Activated naive CD4-positive, alpha-beta T cell treated with anti-CD3 and anti-CD28 coated beads for 36 hours (primary cell): ENCODE results near the gene LRRC37B. TPM values are rescaled to one million over a fixed set of nuclear protein-coding genes. Genes with fewer than 3 reads are reported as not detected.
"Not testable (repeated sequence)": the region's sequence is repeated elsewhere in the genome, so short reads cannot be mapped to it uniquely, and the experiment has no call there.

Experiments
- CTCF ChIA-PET: fragments of 350-600 bp; sonication (Branson Sonifier 250); formaldehyde crosslinking; loops from one replicate; lab custom pipeline; 2021; ENCODE audit warnings: antibody characterized with exemption; lab: Charles Lee
- DNase-seq: peaks from one replicate; pipeline ENCODE4 v3.0.0-alpha.2; 2020
- H3K27ac Mint-ChIP-seq: one replicate; pipeline ENCODE4 v1.8.0; 2021; ENCODE audit warnings: mild to moderate bottlenecking, mixed read lengths
- H3K27me3 Mint-ChIP-seq: one replicate; pipeline ENCODE4 v1.8.0; 2021; ENCODE audit warnings: low read depth, mixed read lengths
- H3K36me3 Mint-ChIP-seq: one replicate; pipeline ENCODE4 v1.8.0; 2021; ENCODE audit warnings: low read depth, mixed read lengths
- H3K4me1 Mint-ChIP-seq: one replicate; pipeline ENCODE4 v1.8.0; 2021; ENCODE audit warnings: low read depth, mixed read lengths
- H3K4me3 Mint-ChIP-seq: one replicate; pipeline ENCODE4 v1.8.0; 2021; ENCODE audit warnings: mild to moderate bottlenecking, moderate library complexity, mixed read lengths
- H3K9me3 Mint-ChIP-seq: one replicate; pipeline ENCODE4 v1.8.0; 2021; ENCODE audit warnings: mixed read lengths
- intact Hi-C: fragments of 100-400 bp; cut with micrococcal nuclease; formaldehyde crosslinking; loops from one replicate; pipeline ENCODE4 v1.15.1; 2023
- total RNA-seq, 2 experiments: library from RNA; stranded (reverse); gene quantifications; one replicate each; pipeline ENCODE4 v1.2.3, GENCODE V29; 2021

Gene LRRC37B
- total RNA-seq, 2 experiments from 2014 or later, result 14.4 to 15.0 TPM

GRCh38 chr17:32045611-32046010 lies 38.4 kb downstream of the LRRC37B start:
- H3K27me3 Mint-ChIP-seq, result not testable (repeated sequence)

GRCh38 chr17:32047663-32048062 lies 40.5 kb downstream of the LRRC37B start:
- DNase-seq, H3K4me1 Mint-ChIP-seq, H3K4me3 Mint-ChIP-seq, H3K27me3 Mint-ChIP-seq, H3K36me3 Mint-ChIP-seq, intact Hi-C loops, CTCF ChIA-PET, H3K27ac Mint-ChIP-seq, H3K9me3 Mint-ChIP-seq: not testable (repeated sequence)

More at GRCh38 chr17:32045611-32046010, 38.4 kb downstream of the LRRC37B start:
- H3K4me3 Mint-ChIP-seq, CTCF ChIA-PET, H3K4me1 Mint-ChIP-seq, H3K9me3 Mint-ChIP-seq, intact Hi-C loops, H3K27ac Mint-ChIP-seq, DNase-seq, H3K36me3 Mint-ChIP-seq: not testable (repeated sequence)

GRCh38 chr17:32054985-32055384 lies 47.8 kb downstream of the LRRC37B start:
- H3K9me3 Mint-ChIP-seq, intact Hi-C loops, DNase-seq, CTCF ChIA-PET, H3K4me1 Mint-ChIP-seq, H3K27me3 Mint-ChIP-seq, H3K36me3 Mint-ChIP-seq, H3K4me3 Mint-ChIP-seq, H3K27ac Mint-ChIP-seq: not testable (repeated sequence)

- intact Hi-C loops, H3K27me3 Mint-ChIP-seq, H3K4me1 Mint-ChIP-seq, DNase-seq, H3K9me3 Mint-ChIP-seq, H3K36me3 Mint-ChIP-seq, H3K27ac Mint-ChIP-seq, H3K4me3 Mint-ChIP-seq: not testable (repeated sequence)
- CTCF ChIA-PET, result interaction anchor here (0.6 kb wide), 1 partner anchor 192 kb away, joined by 6 read pairs; no protein-coding TSS in a partner anchor
These were observed 48.2 kb downstream of the LRRC37B start for GRCh38 chr17:32055425-32055824.

- H3K4me3 Mint-ChIP-seq, H3K4me1 Mint-ChIP-seq, H3K36me3 Mint-ChIP-seq, intact Hi-C loops, CTCF ChIA-PET, H3K9me3 Mint-ChIP-seq, H3K27me3 Mint-ChIP-seq, H3K27ac Mint-ChIP-seq, DNase-seq: not testable (repeated sequence)
These were observed 49.3 kb downstream of the LRRC37B start for GRCh38 chr17:32056500-32056899.

GRCh38 chr17:32057460-32058105 lies 50.4 kb downstream of the LRRC37B start:
- DNase-seq, H3K9me3 Mint-ChIP-seq, CTCF ChIA-PET, H3K27ac Mint-ChIP-seq, H3K27me3 Mint-ChIP-seq, H3K4me1 Mint-ChIP-seq, H3K36me3 Mint-ChIP-seq, intact Hi-C loops, H3K4me3 Mint-ChIP-seq: not testable (repeated sequence)

- H3K36me3 Mint-ChIP-seq, H3K4me3 Mint-ChIP-seq, H3K4me1 Mint-ChIP-seq, H3K27me3 Mint-ChIP-seq, CTCF ChIA-PET, H3K9me3 Mint-ChIP-seq, intact Hi-C loops, DNase-seq, H3K27ac Mint-ChIP-seq: not testable (repeated sequence)
These were observed 53.5 kb downstream of the LRRC37B start for GRCh38 chr17:32060695-32061094.

- intact Hi-C loops, CTCF ChIA-PET, H3K4me3 Mint-ChIP-seq: not testable (repeated sequence)
These were observed 54.7 kb downstream of the LRRC37B start for GRCh38 chr17:32061840-32062239.

GRCh38 chr17:32064091-32064490 lies 56.9 kb downstream of the LRRC37B start:
- intact Hi-C loops, H3K4me3 Mint-ChIP-seq, H3K27me3 Mint-ChIP-seq, H3K27ac Mint-ChIP-seq, DNase-seq, H3K36me3 Mint-ChIP-seq, CTCF ChIA-PET, H3K9me3 Mint-ChIP-seq, H3K4me1 Mint-ChIP-seq: not testable (repeated sequence)

More at GRCh38 chr17:32061840-32062239, 54.7 kb downstream of the LRRC37B start:
- DNase-seq, H3K27me3 Mint-ChIP-seq, H3K36me3 Mint-ChIP-seq, H3K27ac Mint-ChIP-seq, H3K9me3 Mint-ChIP-seq, H3K4me1 Mint-ChIP-seq: not testable (repeated sequence)

GRCh38 chr17:32066123-32066680 lies 59.0 kb downstream of the LRRC37B start:
- not testable (repeated sequence) for H3K4me3 Mint-ChIP-seq, H3K9me3 Mint-ChIP-seq, H3K36me3 Mint-ChIP-seq, DNase-seq, H3K4me1 Mint-ChIP-seq, H3K27me3 Mint-ChIP-seq, H3K27ac Mint-ChIP-seq
- intact Hi-C loops, result loop anchor here (5.0 kb wide), 1 partner anchor 71 kb away; no protein-coding TSS in a partner anchor
- CTCF ChIA-PET, result interaction anchor here (0.6 kb wide), 1 partner anchor 47 kb away, joined by 6 read pairs; no protein-coding TSS in a partner anchor

- H3K27me3 Mint-ChIP-seq, H3K4me1 Mint-ChIP-seq, H3K36me3 Mint-ChIP-seq, CTCF ChIA-PET, H3K9me3 Mint-ChIP-seq: not testable (repeated sequence)
- intact Hi-C loops, result loop anchor here (5.0 kb wide), 1 partner anchor 70 kb away; no protein-coding TSS in a partner anchor
- H3K27ac Mint-ChIP-seq, result peak overlapping the region; percentile 74
- H3K4me3 Mint-ChIP-seq, result peak overlapping the region; percentile 42
- DNase-seq, result peak; percentile 82
These were observed 59.9 kb downstream of the LRRC37B start for GRCh38 chr17:32066863-32067642.

- H3K27ac Mint-ChIP-seq, H3K9me3 Mint-ChIP-seq, H3K36me3 Mint-ChIP-seq, H3K4me3 Mint-ChIP-seq, H3K27me3 Mint-ChIP-seq, H3K4me1 Mint-ChIP-seq, DNase-seq, CTCF ChIA-PET: not testable (repeated sequence)
- intact Hi-C loops, result loop anchor here (5.0 kb wide), 1 partner anchor 68 kb away; no protein-coding TSS in a partner anchor
These were observed 61.9 kb downstream of the LRRC37B start for GRCh38 chr17:32069067-32069466.
